GM12873 (cell line): Measurements from ENCODE around the gene SCAMP5.

Experiments
- CTCF ChIP-seq: IDR thresholded peaks from 2 replicates; pipeline ENCODE4 v1.5.1; 2012; ENCODE audit warnings: low read depth, mild to moderate bottlenecking, moderate library complexity, low read length, control low read depth; ENCODE audit not compliant: insufficient read depth; ENCODE audit errors: missing control alignments

Gene SCAMP5

GRCh38 chr15:75063889-75064288, 68.5 kb downstream of the SCAMP5 start:
- TF ChIP-seq CTCF, result no peak

GRCh38 chr15:75064846-75065245, 69.5 kb downstream of the SCAMP5 start:
- TF ChIP-seq CTCF, result no peak

- no peak for TF ChIP-seq CTCF
Measured at GRCh38 chr15:75065467-75065850, 70.1 kb downstream of the SCAMP5 start.

- no peak for TF ChIP-seq CTCF
Measured at GRCh38 chr15:75065851-75066509, 70.6 kb downstream of the SCAMP5 start.

- TF ChIP-seq CTCF, result no peak
Measured at GRCh38 chr15:75067123-75067830, 71.9 kb downstream of the SCAMP5 start.

GRCh38 chr15:75068748-75069147, 73.4 kb downstream of the SCAMP5 start:
- no peak for TF ChIP-seq CTCF

GRCh38 chr15:75069301-75069925, 74.0 kb downstream of the SCAMP5 start:
- TF ChIP-seq CTCF, result no peak
